ENCODE measurements around the gene TTC9C.
A peak's percentile ranks its signal among the peaks of the same experiment; 100 is the strongest.
"Not testable (repeated sequence)": the region's sequence is repeated elsewhere in the genome, so short reads cannot be mapped to it uniquely, and the experiment has no call there.

TTC9C gene

GRCh38 chr11:62728171-62728988 lies at the start of gene TTC9C:
Gene TTC9C (plus strand): TSS chr11:62728486. CDS start chr11:62728849, 363 bp downstream.
- DNase-seq (ENCODE audit: low read depth), result peak; percentile 58

DNA sequence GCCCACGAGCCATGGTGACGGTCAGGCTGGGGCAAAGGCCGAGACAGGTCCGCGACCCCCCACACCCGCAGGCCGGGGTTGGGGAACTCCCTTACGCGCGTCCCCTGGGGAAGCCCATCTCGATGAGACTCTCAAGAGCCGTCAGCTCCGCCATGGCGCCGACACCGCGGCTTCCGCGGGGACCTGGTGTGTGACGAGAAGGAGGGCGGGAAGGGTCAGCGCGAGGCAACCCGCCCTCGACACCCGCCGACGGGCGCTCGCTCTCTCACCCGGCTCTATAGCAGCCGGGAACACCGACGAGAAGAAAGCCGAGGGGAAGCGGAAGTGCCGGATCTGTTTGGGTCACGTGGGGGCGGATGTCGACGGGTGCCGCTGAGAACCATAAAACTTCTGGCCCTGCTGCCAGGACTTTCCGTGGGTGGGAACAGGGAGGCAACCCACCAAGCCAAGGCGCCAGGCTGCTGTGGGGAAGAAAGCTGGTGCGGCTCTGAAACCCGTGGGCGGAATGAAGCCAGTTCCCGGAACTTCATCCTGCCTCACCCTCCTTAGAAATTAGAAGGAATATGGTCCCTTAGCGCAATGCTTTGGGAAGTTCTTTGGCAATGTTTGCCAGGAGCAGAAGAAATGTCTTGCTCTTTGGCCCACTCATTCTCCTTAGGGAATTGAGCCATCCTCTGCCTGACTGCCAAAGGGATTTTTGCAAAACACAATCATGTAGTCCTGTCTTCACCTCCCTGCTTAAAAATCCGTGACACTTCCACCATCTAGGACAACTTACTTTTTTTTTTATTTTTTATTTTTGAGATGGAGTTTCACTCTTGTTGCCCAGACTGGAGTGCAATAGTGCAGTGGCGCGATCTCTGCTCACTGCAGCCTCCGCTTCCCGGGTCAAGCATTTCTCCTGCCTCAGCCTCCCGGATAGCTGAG lies 49.3 kb upstream of the TTC9C start, which contains the start of gene UBXN1:
Gene UBXN1 (minus strand): TSS at position 304 of the 927 bp plus-strand sequence. CDS start 150 bp downstream, at position 154.
- no peak for DNase-seq (ENCODE audit: low read depth)

- no peak for DNase-seq (ENCODE audit: low read depth)
Measured at GRCh38 chr11:62680825-62681240, 47.5 kb upstream of the TTC9C start.

GRCh38 chr11:62682518-62682917 lies 45.8 kb upstream of the TTC9C start:
- DNase-seq (ENCODE audit: low read depth), result no peak

- DNase-seq (ENCODE audit: low read depth), result no peak
Measured at GRCh38 chr11:62687508-62688396, 40.5 kb upstream of the TTC9C start.

GRCh38 chr11:62688491-62688890 lies 39.8 kb upstream of the TTC9C start:
- no peak for DNase-seq (ENCODE audit: low read depth)

- DNase-seq (ENCODE audit: low read depth), result no peak
Measured at GRCh38 chr11:62689421-62690183, 38.7 kb upstream of the TTC9C start, which contains the start of gene LRRN4CL. Gene LRRN4CL (minus strand): TSS chr11:62689530. CDS start chr11:62688508, 1,022 bp downstream.

- DNase-seq (ENCODE audit: low read depth), result not testable (repeated sequence)
Measured at GRCh38 chr11:62693624-62694023, 34.7 kb upstream of the TTC9C start.

DNA sequence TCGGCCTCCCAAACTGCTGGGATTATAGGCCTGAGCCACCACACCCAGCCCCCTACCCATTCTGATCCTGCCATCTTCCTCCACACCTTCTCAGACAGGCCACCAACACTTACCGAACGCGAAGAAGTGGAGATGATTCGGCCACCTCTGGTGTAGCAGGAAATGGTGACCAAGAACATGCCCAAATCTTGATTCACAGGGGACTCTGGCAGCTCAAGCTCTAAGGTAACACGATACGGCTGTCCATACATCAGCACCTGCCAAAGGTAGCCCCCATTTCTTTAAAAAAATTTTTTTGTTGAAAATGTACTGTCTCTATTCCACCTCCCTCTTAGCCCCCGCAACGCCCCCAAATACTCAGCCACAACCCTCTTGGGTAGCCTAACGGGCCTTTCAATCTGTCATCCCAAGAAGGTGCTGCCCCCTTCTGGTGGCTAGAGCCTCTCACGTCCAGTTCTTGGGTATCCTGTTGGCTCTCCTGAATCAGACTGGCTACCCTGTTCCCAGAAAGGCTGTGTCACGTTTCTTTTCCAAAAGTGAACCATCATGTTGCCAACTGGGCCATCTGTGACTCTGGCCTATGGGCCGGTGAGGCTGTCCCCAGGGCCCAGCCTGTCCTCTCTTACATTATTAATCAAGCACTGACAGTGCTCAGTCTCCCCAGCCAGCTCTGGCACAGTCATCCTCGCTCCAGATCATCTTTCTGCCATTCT lies 33.7 kb upstream of the TTC9C start:
- DNase-seq (ENCODE audit: low read depth), result no peak

DNA sequence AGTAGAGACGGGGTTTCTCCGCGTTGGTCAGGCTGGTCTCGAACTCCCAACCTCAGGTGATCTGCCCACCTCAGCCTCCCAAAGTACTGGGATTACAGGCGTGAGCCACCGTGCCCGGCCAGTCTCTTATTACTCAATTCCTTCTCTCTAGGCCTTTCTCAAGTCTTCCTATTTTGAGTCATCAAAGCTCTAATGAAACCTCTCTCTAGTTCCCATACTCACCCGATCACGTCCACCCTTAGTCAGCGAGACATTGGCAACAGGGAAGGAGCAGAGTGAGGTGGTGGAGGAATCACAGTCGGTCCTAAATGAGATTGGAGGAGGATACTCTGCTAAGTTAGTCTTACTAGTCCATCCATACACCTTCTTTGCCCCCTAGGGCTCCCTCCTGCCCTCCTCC lies 26.0 kb upstream of the TTC9C start:
- no peak for DNase-seq (ENCODE audit: low read depth)

GRCh38 chr11:62703921-62704320 lies 24.4 kb upstream of the TTC9C start:
- not testable (repeated sequence) for DNase-seq (ENCODE audit: low read depth)

DNA sequence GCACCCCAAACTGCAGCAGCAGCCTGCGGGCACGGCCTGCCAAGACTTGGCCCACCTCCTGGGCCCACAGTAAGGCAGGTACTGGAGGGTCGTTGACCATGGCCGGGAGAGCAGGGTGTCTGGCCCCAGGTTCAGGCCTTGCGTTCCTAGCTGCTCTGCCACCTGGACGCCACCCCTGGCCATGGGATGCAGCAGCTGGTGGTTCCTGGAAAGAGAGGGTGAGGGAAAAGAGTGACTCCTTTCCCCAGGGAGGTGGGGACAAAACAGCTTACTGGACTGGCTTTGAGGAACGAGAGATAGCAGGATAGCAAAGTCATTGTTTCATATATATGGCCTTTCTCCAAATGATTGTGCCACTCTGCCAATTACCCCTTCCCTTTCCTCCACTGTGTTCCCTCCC lies 22.9 kb upstream of the TTC9C start:
- no peak for DNase-seq (ENCODE audit: low read depth)

DNA sequence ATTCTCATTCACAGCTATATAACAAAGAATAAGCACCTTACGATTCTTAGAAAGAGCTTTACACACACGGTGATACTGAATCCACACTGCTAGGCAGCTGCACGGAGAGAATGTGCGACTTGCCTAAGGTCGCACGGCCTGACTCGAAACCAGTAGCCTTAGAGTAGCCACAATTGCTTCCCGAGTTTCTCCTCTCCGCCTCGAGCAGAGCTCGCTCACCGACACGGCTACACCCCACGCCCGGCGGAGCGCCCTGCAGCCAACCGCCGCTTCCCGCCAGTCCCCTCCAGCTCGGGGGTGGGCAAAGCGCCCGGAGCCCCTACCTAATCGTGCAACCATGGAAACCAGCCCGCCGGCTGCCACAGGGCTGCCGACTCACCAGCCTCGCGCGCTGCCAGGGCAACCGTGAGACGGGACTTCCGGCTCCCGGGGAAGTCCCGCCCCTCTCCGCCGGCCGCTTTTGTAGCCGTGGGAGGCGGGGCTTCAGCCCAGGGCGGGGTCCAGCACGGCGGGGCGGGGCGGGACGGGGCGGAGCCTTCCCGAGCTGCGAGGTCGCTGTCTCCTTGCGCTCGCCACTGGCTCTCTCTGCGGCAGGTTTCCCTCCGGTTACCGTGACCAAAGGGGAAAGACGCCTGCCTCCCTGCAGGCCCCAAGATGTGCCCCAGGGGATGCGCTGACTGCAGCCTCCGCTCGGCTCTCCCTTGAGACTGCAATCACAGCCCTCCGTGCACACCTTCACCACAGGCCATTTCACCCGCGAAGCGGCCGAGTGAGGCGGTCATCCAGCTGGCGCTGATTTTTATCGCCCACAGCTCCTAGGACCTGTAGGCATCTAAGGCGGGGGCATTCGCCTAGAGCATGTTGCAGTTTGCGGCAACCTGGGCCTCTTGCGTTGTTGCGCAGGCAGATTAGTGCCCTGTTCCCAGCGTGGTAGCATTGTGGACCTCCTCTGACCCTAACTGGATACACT lies 22.1 kb upstream of the TTC9C start:
- DNase-seq (ENCODE audit: low read depth), result peak; percentile 60

DNA sequence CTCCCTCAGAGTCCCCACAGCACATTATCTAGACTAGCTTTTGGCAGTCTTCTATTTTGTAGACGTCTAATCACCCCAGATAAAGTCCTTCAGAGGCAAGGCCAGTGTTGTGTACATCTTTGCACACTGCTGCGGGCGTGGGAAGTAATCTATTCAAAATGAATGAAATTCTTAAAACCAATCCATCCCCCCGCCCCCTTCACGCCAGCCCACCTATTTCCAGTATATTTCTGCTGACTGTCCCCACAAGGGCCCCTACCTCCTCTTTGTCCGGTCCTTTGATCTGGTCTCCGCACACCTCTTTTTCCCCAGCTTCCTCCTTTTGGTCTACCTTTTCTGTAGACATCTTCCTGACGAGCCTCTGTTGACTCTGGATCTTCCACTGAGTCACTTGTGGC lies 21.4 kb upstream of the TTC9C start:
- no peak for DNase-seq (ENCODE audit: low read depth)

DNA sequence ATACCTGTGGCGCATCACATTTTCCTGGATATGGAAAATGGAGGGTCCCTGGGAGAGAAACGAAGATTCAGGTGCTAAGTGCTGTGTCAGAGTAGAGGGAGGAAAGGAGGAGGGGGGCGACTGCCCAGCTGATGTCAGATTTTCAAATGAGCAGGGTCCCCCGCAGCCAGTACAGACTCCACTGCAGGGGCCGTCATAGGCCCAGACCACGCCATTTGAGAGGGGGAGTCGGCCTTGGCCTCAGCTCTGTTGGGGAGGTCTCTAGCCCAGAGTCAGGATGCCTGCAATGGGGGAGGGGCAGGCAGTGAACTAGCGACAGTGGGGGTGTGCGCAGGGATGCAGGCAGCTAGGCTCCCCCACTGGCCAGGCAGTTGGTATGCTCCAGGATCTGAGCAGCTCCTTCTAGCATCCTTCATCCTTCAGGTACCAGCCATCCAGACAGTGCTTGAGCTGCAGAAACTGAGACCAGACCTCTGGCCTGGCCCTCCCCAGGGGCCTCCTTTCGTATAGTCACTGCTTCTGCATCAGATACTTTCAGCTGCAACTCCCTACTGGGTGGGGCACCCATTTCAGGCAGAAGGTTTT lies 20.9 kb upstream of the TTC9C start, which contains the start of the genes BSCL2 and GNG3:
Gene BSCL2 (minus strand): TSS at position 148 of the 585 bp plus-strand sequence. CDS start 229 bp downstream, outside the sequence.
Gene GNG3 (plus strand): TSS at position 400 of the 585 bp plus-strand sequence. CDS start 620 bp downstream, outside the sequence.
- DNase-seq (ENCODE audit: low read depth), result no peak

DNA sequence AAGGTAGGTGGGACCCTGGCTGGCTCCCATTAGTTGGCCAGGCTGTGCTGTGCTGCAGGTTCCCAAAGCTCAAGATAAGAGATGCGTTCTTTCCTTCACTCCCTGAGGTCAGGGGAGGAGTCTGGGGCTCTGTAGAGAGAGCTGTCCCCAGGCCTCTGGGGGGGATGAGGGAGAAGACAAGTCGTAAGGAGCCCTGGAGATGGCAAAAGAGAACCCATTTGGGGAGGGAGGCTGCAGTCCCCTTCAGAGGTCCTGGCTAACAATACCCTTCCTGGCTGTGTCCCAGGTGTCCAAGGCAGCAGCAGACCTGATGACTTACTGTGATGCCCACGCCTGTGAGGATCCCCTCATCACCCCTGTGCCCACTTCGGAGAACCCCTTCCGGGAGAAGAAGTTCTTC lies 19.9 kb upstream of the TTC9C start:
- no peak for DNase-seq (ENCODE audit: low read depth)

DNA sequence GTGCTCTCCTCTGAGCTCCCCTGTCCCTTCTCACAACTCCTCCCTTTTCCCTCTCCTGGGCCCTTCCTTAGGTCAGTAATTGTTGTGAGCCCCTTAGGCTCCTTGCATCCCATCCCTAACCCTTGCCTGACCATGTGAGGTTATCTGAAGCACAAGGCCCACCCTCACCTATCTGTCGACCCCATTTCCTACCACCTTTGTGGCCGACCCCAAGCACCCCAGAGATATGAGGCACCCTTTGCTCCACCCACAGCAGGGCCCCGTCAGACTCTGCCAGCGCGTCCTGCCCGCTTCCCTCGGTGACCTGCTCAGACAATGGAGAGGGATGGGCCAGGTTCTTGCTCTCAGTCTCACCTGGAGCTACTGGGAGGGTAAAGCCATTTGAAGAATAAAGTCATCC lies 19.5 kb upstream of the TTC9C start:
- DNase-seq (ENCODE audit: low read depth), result no peak

Measured in non-pigmented ciliary epithelial cell (primary cell).